HG03175 (cell line): ENCODE results near the gene FRMD6.
A peak's percentile ranks its signal among the peaks of the same experiment; 100 is the strongest.
"Not testable (repeated sequence)": the region's sequence is repeated elsewhere in the genome, so short reads cannot be mapped to it uniquely, and the experiment has no call there.

Experiments used
- ATAC-seq: cut with Tn5 transposase; IDR thresholded peaks from one replicate; pipeline ENCODE4 v1.9.1; 2021; ENCODE audit warnings: mild to moderate bottlenecking, moderate library complexity; ENCODE audit not compliant: unreplicated experiment

The FRMD6 gene

GRCh38 chr14:51628238-51628637 is 23.5 kb upstream of the FRMD6 start:
- ATAC-seq = no peak

GRCh38 chr14:51630987-51631386 is 20.7 kb upstream of the FRMD6 start:
- ATAC-seq = no peak

- not testable (repeated sequence) for ATAC-seq
Observed at GRCh38 chr14:51633298-51633697, 18.4 kb upstream of the FRMD6 start.

GRCh38 chr14:51636109-51636508 is 15.6 kb upstream of the FRMD6 start:
- no peak for ATAC-seq

- no peak for ATAC-seq
Observed at GRCh38 chr14:51638071-51638944, 13.4 kb upstream of the FRMD6 start.

- ATAC-seq = no peak
Observed at GRCh38 chr14:51639668-51640316, 11.9 kb upstream of the FRMD6 start.

GRCh38 chr14:51643140-51643539 is 8.6 kb upstream of the FRMD6 start:
- ATAC-seq = no peak

- no peak for ATAC-seq
Observed at GRCh38 chr14:51644217-51644933, 7.3 kb upstream of the FRMD6 start.

- ATAC-seq = no peak
Observed at GRCh38 chr14:51648296-51648695, 3.4 kb upstream of the FRMD6 start.

GRCh38 chr14:51650716-51651387 is 858 bp upstream of the FRMD6 start:
- no peak for ATAC-seq

GRCh38 chr14:51652168-51653078 is 713 bp downstream of the FRMD6 start:
- peak; percentile 33 for ATAC-seq

GRCh38 chr14:51653079-51653774 is 1.5 kb downstream of the FRMD6 start:
- ATAC-seq = no peak

GRCh38 chr14:51653775-51654532 is 2.2 kb downstream of the FRMD6 start:
- no peak for ATAC-seq

- no peak for ATAC-seq
Observed at GRCh38 chr14:51654533-51654845, 2.8 kb downstream of the FRMD6 start.

GRCh38 chr14:51657762-51658161 is 6.1 kb downstream of the FRMD6 start:
- ATAC-seq = no peak

GRCh38 chr14:51658441-51659173 is 6.9 kb downstream of the FRMD6 start:
- ATAC-seq = no peak

GRCh38 chr14:51660741-51661140 is 9.0 kb downstream of the FRMD6 start:
- ATAC-seq = no peak

- no peak for ATAC-seq
Observed at GRCh38 chr14:51661504-51661903, 9.8 kb downstream of the FRMD6 start.
